ENCODE measurements around the gene IGFBP6.

IGFBP6 gene

DNA sequence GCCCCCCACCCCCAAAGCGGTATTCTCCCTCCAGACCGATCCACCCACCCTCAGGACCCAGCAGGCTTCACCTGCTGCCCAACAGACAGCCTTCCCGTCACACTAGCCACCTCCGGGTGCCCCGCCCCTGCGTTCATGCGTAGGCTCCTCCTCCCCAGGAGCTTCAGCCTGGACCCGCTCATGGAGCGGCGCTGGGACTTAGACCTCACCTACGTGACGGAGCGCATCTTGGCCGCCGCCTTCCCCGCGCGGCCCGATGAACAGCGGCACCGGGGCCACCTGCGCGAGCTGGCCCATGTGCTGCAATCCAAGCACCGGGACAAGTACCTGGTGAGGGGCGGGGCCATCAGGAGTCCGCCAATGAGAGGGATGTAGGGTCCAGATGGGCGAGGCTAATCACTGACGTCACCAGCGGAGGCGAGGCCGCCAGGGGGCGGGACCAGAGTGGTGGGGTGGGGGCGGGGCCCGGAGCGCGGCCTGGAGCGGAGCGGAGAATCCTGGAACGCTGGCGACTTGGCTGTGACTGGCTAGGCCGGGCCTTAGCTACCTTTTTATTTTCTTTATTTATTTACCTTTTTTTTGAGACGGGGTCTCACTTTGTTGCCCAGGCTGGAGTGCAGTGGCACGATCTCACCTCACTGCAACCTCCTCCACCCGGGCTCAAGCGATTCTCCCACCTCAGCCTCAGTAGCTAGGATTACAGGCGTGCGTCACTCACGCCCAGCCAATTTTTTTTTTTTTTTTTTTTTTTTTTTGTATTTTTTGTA is 43.2 kb upstream of the IGFBP6 start:
- Histone ChIP-seq H3K36me3 (ENCODE audit: control insufficient read depth, insufficient read depth, low read length) (peaks cover 4% of the 10 kb centered on the region), H3K9ac (ENCODE audit: low read depth, low read length) (peak overlapping the region; percentile 47)

DNA sequence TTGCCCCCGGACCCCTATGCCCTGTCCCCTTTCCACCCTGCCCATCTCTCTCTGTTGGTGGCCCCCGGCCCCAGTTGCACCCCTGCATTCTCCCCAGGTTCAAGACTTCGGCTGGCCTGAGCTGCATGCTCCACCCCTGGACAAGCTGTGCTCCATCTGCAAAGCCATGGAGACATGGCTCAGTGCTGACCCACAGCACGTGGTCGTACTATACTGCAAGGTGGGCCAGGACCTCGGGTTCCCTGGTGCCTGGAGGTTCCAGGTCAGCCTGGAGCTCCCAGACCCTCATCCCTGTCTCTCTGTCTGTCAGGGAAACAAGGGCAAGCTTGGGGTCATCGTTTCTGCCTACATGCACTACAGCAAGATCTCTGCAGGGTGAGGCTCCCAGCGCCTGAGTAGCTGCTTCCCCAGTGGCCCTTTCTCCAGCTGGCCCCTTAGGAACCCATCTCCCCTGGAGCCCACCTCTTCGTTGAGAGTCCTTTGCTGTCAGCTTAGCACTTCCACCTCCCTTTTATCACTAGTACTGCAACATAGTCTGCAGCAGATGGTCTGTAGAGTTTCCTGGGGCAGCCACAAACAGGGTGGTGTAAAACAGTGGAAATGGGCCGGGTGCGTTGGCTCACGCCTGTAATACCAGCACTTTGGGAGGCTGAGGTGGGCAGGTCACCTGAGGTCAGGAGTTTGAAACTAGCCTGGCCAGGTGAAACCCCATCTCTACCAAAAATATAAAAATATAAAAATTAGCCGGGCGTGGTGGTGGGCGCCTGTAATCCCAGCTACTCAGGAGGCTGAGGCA is 41.8 kb upstream of the IGFBP6 start:
- no peaks in the 10 kb centered on the region for H3K9me3 ChIP-seq (ENCODE audit: control insufficient read depth, insufficient read depth, low read length)
- no peak overlapping the region for H3K9ac ChIP-seq (ENCODE audit: low read depth, low read length)
- H3K36me3 ChIP-seq (ENCODE audit: control insufficient read depth, insufficient read depth, low read length) = peaks cover 4% of the 10 kb centered on the region
- H3K4me1 ChIP-seq (ENCODE audit: control insufficient read depth, insufficient read depth, low read length) = peaks cover 6% of the 10 kb centered on the region
- no peak overlapping the region for H3K4me3 ChIP-seq (ENCODE audit: low read depth, low read length)
- peaks cover 5% of the 10 kb centered on the region for H3K27me3 ChIP-seq (ENCODE audit: control insufficient read depth, insufficient read depth, low read length)

More for the DNA sequence above, 43.2 kb upstream of the IGFBP6 start:
- no peaks in the 10 kb centered on the region for H3K9me3 ChIP-seq (ENCODE audit: control insufficient read depth, insufficient read depth, low read length)
- H3K4me3 ChIP-seq (ENCODE audit: low read depth, low read length) = peak overlapping the region; percentile 86
- H3K4me1 ChIP-seq (ENCODE audit: control insufficient read depth, insufficient read depth, low read length) = peaks cover 15% of the 10 kb centered on the region
- peaks cover 5% of the 10 kb centered on the region for H3K27me3 ChIP-seq (ENCODE audit: control insufficient read depth, insufficient read depth, low read length)

GRCh38 chr12:53056296-53056695 is 41.2 kb upstream of the IGFBP6 start:
- Histone ChIP-seq H3K27me3 (ENCODE audit: control insufficient read depth, insufficient read depth, low read length) (peaks cover 5% of the 10 kb centered on the region), H3K4me1 (ENCODE audit: control insufficient read depth, insufficient read depth, low read length) (peaks cover 1% of the 10 kb centered on the region), H3K9me3 (ENCODE audit: control insufficient read depth, insufficient read depth, low read length) (no peaks in the 10 kb centered on the region)

DNA sequence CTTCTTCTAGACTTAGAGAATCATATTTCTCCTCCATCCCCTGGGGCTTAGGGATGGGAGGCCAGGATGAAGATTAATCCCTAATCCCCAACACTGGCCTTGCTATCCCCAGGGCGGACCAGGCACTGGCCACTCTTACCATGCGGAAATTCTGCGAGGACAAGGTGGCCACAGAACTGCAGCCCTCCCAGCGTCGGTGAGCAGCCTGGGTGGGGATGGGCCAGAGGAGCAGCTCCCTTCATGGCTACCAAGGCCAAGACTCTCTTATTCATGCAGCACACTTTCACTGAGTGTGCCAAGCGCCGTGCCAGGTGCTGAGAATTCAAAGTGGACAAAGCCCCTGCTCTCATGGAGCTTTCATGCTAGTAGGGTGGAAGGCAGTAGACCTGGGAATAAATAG is 40.6 kb upstream of the IGFBP6 start:
- no peaks in the 10 kb centered on the region for H3K36me3 ChIP-seq (ENCODE audit: control insufficient read depth, insufficient read depth, low read length)
- H3K9ac ChIP-seq (ENCODE audit: low read depth, low read length) = no peak overlapping the region
- no peaks in the 10 kb centered on the region for H3K9me3 ChIP-seq (ENCODE audit: control insufficient read depth, insufficient read depth, low read length)
- H3K4me3 ChIP-seq (ENCODE audit: low read depth, low read length) = no peak overlapping the region
- peaks cover 5% of the 10 kb centered on the region for H3K27me3 ChIP-seq (ENCODE audit: control insufficient read depth, insufficient read depth, low read length)
- no peaks in the 10 kb centered on the region for H3K4me1 ChIP-seq (ENCODE audit: control insufficient read depth, insufficient read depth, low read length)

More at GRCh38 chr12:53056296-53056695, 41.2 kb upstream of the IGFBP6 start:
- Histone ChIP-seq H3K4me3 (ENCODE audit: low read depth, low read length) (no peak overlapping the region), H3K36me3 (ENCODE audit: control insufficient read depth, insufficient read depth, low read length) (peaks cover 4% of the 10 kb centered on the region), H3K9ac (ENCODE audit: low read depth, low read length) (no peak overlapping the region)

GRCh38 chr12:53057816-53058500 is 39.5 kb upstream of the IGFBP6 start:
- Histone ChIP-seq H3K4me1 (ENCODE audit: control insufficient read depth, insufficient read depth, low read length) (no peaks in the 10 kb centered on the region), H3K36me3 (ENCODE audit: control insufficient read depth, insufficient read depth, low read length) (no peaks in the 10 kb centered on the region), H3K27me3 (ENCODE audit: control insufficient read depth, insufficient read depth, low read length) (peaks cover 5% of the 10 kb centered on the region), H3K9me3 (ENCODE audit: control insufficient read depth, insufficient read depth, low read length) (no peaks in the 10 kb centered on the region), H3K9ac (ENCODE audit: low read depth, low read length) (no peak overlapping the region), H3K4me3 (ENCODE audit: low read depth, low read length) (no peak overlapping the region)

GRCh38 chr12:53058674-53059433 is 38.6 kb upstream of the IGFBP6 start:
- H3K36me3 ChIP-seq (ENCODE audit: control insufficient read depth, insufficient read depth, low read length) = no peaks in the 10 kb centered on the region
- H3K9ac ChIP-seq (ENCODE audit: low read depth, low read length) = no peak overlapping the region
- H3K4me3 ChIP-seq (ENCODE audit: low read depth, low read length) = no peak overlapping the region
- H3K27me3 ChIP-seq (ENCODE audit: control insufficient read depth, insufficient read depth, low read length) = peaks cover 5% of the 10 kb centered on the region
- H3K4me1 ChIP-seq (ENCODE audit: control insufficient read depth, insufficient read depth, low read length) = no peaks in the 10 kb centered on the region
- H3K9me3 ChIP-seq (ENCODE audit: control insufficient read depth, insufficient read depth, low read length) = no peaks in the 10 kb centered on the region

DNA sequence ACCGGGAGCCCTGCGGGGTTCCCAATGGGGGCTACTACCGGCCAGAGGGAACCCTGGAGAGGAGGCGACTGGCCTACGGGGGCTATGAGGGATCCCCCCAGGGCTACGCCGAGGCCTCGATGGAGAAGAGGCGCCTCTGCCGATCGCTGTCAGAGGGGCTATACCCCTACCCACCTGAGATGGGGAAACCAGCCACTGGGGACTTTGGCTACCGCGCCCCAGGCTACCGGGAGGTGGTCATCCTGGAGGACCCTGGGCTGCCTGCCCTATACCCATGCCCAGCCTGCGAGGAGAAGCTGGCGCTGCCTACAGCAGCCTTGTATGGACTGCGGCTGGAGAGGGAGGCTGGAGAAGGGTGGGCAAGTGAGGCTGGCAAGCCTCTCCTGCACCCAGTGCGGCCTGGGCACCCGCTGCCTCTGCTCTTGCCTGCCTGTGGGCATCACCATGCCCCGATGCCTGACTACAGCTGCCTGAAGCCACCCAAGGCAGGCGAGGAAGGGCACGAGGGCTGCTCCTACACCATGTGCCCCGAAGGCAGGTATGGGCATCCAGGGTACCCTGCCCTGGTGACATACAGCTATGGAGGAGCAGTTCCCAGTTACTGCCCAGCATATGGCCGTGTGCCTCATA is 37.9 kb upstream of the IGFBP6 start:
- H3K9me3 ChIP-seq (ENCODE audit: control insufficient read depth, insufficient read depth, low read length) = no peaks in the 10 kb centered on the region
- H3K4me1 ChIP-seq (ENCODE audit: control insufficient read depth, insufficient read depth, low read length) = no peaks in the 10 kb centered on the region
- no peak overlapping the region for H3K9ac ChIP-seq (ENCODE audit: low read depth, low read length)

DNA sequence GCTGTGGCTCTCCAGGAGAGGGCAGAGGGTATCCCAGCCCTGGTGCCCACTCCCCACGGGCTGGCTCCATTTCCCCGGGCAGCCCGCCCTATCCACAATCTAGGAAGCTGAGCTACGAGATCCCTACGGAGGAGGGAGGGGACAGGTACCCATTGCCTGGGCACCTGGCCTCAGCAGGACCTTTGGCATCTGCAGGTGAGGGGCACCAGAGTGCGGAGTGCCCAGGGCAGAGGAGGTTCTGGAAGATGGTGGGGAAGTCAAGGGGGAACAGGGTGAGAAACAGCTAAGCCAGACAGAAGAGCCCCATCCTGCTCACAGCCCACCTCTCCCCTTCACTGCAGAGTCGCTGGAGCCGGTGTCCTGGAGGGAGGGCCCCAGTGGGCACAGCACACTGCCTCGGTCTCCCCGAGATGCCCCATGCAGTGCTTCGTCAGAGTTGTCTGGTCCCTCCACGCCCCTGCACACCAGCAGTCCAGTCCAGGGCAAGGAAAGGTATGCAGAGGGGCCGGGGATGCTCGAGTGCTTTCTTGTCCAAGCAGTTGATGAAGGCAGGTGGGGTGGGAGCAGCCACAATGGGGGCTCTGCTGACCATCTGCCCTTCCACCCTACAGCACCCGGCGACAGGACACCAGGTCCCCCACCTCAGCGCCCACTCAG is 37.3 kb upstream of the IGFBP6 start:
- H3K4me1 ChIP-seq (ENCODE audit: control insufficient read depth, insufficient read depth, low read length) = no peaks in the 10 kb centered on the region
- H3K9ac ChIP-seq (ENCODE audit: low read depth, low read length) = no peak overlapping the region
- H3K9me3 ChIP-seq (ENCODE audit: control insufficient read depth, insufficient read depth, low read length) = no peaks in the 10 kb centered on the region
- no peak overlapping the region for H3K4me3 ChIP-seq (ENCODE audit: low read depth, low read length)
- peaks cover 5% of the 10 kb centered on the region for H3K27me3 ChIP-seq (ENCODE audit: control insufficient read depth, insufficient read depth, low read length)
- H3K36me3 ChIP-seq (ENCODE audit: control insufficient read depth, insufficient read depth, low read length) = no peaks in the 10 kb centered on the region

More for the DNA sequence above, 37.9 kb upstream of the IGFBP6 start:
- Histone ChIP-seq H3K27me3 (ENCODE audit: control insufficient read depth, insufficient read depth, low read length) (peaks cover 5% of the 10 kb centered on the region), H3K36me3 (ENCODE audit: control insufficient read depth, insufficient read depth, low read length) (no peaks in the 10 kb centered on the region), H3K4me3 (ENCODE audit: low read depth, low read length) (no peak overlapping the region)

DNA sequence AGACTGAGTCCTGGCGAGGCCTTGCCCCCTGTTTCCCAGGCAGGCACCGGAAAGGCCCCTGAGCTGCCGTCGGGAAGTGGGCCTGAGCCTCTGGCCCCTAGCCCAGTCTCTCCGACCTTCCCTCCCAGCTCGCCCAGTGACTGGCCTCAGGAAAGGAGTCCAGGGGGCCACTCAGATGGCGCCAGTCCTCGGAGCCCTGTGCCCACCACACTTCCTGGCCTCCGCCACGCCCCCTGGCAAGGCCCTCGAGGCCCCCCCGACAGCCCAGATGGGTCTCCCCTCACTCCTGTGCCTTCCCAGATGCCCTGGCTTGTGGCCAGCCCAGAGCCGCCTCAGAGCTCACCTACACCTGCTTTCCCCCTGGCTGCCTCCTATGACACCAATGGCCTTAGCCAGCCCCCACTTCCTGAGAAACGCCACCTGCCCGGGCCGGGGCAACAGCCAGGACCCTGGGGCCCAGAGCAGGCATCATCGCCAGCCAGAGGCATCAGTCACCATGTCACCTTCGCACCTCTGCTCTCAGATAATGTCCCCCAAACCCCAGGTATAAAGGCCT is 36.7 kb upstream of the IGFBP6 start:
- no peaks in the 10 kb centered on the region for H3K9me3 ChIP-seq (ENCODE audit: control insufficient read depth, insufficient read depth, low read length)
- H3K27me3 ChIP-seq (ENCODE audit: control insufficient read depth, insufficient read depth, low read length) = peaks cover 5% of the 10 kb centered on the region
- H3K9ac ChIP-seq (ENCODE audit: low read depth, low read length) = no peak overlapping the region
- no peak overlapping the region for H3K4me3 ChIP-seq (ENCODE audit: low read depth, low read length)
- no peaks in the 10 kb centered on the region for H3K36me3 ChIP-seq (ENCODE audit: control insufficient read depth, insufficient read depth, low read length)
- no peaks in the 10 kb centered on the region for H3K4me1 ChIP-seq (ENCODE audit: control insufficient read depth, insufficient read depth, low read length)

GRCh38 chr12:53061404-53062010 is 36.0 kb upstream of the IGFBP6 start:
- no peaks in the 10 kb centered on the region for H3K9me3 ChIP-seq (ENCODE audit: control insufficient read depth, insufficient read depth, low read length)
- no peak overlapping the region for H3K9ac ChIP-seq (ENCODE audit: low read depth, low read length)
- peaks cover 5% of the 10 kb centered on the region for H3K27me3 ChIP-seq (ENCODE audit: control insufficient read depth, insufficient read depth, low read length)
- peaks cover 3% of the 10 kb centered on the region for H3K36me3 ChIP-seq (ENCODE audit: control insufficient read depth, insufficient read depth, low read length)
- no peaks in the 10 kb centered on the region for H3K4me1 ChIP-seq (ENCODE audit: control insufficient read depth, insufficient read depth, low read length)
- no peak overlapping the region for H3K4me3 ChIP-seq (ENCODE audit: low read depth, low read length)

All from iPS-15b (cell line).